OCI-LY3 (cell line): ENCODE results near the gene SDC1.

ENCODE experiments used
- H2AFZ ChIP-seq: fragments of 200-600, 300-600 bp; shearing (Covaris generic); 2 replicates; pipeline ENCODE4 v1.6.0; 2014; ENCODE audit warnings: antibody characterized with exemption, low read depth, low read length
- H3K27ac ChIP-seq: fragments of 200-600, 300-600 bp; sonication (generic); 2 replicates; pipeline ENCODE4 v1.5.1; 2014; ENCODE audit warnings: mild to moderate bottlenecking, low read length, moderate library complexity, mixed read lengths
- H3K27me3 ChIP-seq: fragments of 200-600, 300-600 bp; sonication (generic); 2 replicates; pipeline ENCODE4 v1.6.1; 2014; ENCODE audit warnings: low read depth, low read length, mixed read lengths
- H3K36me3 ChIP-seq: fragments of 200-600, 300-600 bp; sonication (generic); replicated peaks from 2 replicates; pipeline ENCODE3; 2014; ENCODE audit warnings: low read depth, low read length, mixed read lengths
- H3K4me1 ChIP-seq: fragments of 300-600, 200-600 bp; sonication (generic); 2 replicates; pipeline ENCODE4 v1.6.1; 2014; ENCODE audit warnings: low read length, mixed read lengths
- H3K4me2 ChIP-seq: fragments of 200-600, 300-600 bp; sonication (generic); 2 replicates; pipeline ENCODE4 v1.6.1; 2014; ENCODE audit warnings: low read length, mixed read lengths
- H3K4me3 ChIP-seq: fragments of 300-600, 200-600 bp; sonication (generic); 2 replicates; pipeline ENCODE4 v1.5.1; 2014; ENCODE audit warnings: antibody characterized with exemption, mild to moderate bottlenecking, low read length, moderate library complexity
- H3K79me2 ChIP-seq: fragments of 300-600, 200-600 bp; shearing (Covaris generic); 2 replicates; pipeline ENCODE4 v1.6.1; 2014; ENCODE audit warnings: mild to moderate bottlenecking, low read length, mixed read lengths
- H3K9ac ChIP-seq: fragments of 300-600, 200-600 bp; shearing (Covaris generic); 2 replicates; pipeline ENCODE4 v1.6.0; 2014; ENCODE audit warnings: mild to moderate bottlenecking, low read length, moderate library complexity
- H3K9me3 ChIP-seq: fragments of 200-600, 300-600 bp; shearing (Covaris generic); 2 replicates; pipeline ENCODE4 v1.6.1; 2014; ENCODE audit warnings: low read length, mixed read lengths; ENCODE audit not compliant: insufficient read depth
- H4K20me1 ChIP-seq: fragments of 200-600, 300-600 bp; sonication (generic); 2 replicates; pipeline ENCODE4 v1.6.1; 2016; ENCODE audit warnings: low read length, mixed read lengths; ENCODE audit not compliant: insufficient read depth
- CTCF ChIP-seq: fragments of 200-600, 300-600 bp; sonication (generic); IDR thresholded peaks from 2 replicates; pipeline ENCODE4 v1.5.1; 2014; ENCODE audit warnings: antibody characterized with exemption, low read length, low read depth
- EZH2phosphoT487 ChIP-seq: fragments of 200-600 bp; shearing (Covaris generic); IDR thresholded peaks from 2 replicates; pipeline ENCODE4 v1.6.1; 2018; ENCODE audit warnings: antibody characterized with exemption, mixed run types, low read depth

Gene SDC1

DNA sequence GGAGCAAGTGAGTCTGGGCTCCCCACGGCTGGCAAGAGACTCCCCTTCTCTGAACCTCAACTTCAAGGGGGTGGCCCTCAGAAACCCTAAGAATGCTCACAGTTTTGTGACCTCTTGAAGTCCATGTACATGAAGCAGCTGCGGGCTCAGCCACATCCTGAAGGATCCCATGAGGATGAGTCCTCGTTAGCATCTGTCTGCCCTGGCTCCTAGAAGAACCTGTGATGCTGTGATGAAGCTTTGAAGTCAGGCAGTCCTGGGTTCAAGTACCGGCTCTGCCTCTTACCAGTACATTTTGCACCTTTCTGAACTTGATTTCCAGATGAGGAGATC lies 38.1 kb downstream of the SDC1 start:
- H3K4me1 ChIP-seq, result no peaks in the 10 kb centered on the region
- no peaks in the 10 kb centered on the region for H3K36me3 ChIP-seq
- no peak overlapping the region for H2AFZ ChIP-seq
- H3K4me2 ChIP-seq, result no peak overlapping the region
- H3K27ac ChIP-seq, result no peak overlapping the region
- H3K9ac ChIP-seq, result no peak overlapping the region
- H3K27me3 ChIP-seq, result peaks cover 10% of the 10 kb centered on the region
- no peak overlapping the region for H3K4me3 ChIP-seq
- H3K79me2 ChIP-seq, result no peaks in the 10 kb centered on the region
- H3K9me3 ChIP-seq, result no peaks in the 10 kb centered on the region
- H4K20me1 ChIP-seq, result no peaks in the 10 kb centered on the region
- TF ChIP-seq EZH2phosphoT487 (no peak), CTCF (no peak)

DNA sequence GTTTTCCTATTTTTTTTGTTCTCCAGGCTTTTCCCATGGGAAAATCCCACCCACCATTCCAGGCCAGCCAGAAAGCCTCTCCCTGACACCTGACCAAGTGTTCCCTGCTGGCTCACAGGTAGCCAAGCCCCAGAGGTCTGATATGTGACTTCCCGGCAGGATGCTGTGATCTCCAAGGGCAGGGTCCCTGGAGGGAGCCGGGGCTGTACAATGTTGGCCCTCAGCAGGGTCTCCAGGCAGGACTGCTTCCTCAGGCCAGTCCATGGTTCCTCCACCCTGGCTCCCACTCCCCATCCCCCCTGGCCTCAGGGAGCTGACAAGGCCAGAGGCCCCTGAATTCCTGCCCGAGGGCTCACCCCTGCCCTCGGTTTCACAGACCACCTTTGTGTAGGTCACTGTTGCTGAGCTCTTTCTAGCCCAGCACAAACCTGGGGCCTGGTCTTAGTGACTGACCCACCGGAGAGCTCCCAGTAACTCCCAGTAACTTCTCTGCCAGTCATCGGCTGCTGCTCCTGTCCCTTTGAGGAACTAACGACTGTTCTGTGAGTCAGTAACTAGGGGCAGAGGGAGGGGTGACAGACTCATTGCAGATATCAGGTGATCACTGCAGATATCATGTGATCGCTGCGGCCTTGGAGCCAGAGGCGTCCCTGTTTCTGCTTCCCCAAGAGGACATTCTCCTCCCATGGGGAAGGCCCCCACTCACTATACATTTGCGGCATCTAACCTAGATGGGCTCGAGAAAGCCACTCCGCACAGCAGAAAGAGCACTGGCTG lies 38.7 kb downstream of the SDC1 start:
- H4K20me1 ChIP-seq, result no peaks in the 10 kb centered on the region
- no peaks in the 10 kb centered on the region for H3K4me1 ChIP-seq
- H3K9me3 ChIP-seq, result no peaks in the 10 kb centered on the region
- no peak overlapping the region for H3K9ac ChIP-seq
- H3K4me3 ChIP-seq, result no peak overlapping the region
- no peaks in the 10 kb centered on the region for H3K36me3 ChIP-seq
- H3K27me3 ChIP-seq, result peaks cover 10% of the 10 kb centered on the region
- H3K79me2 ChIP-seq, result no peaks in the 10 kb centered on the region
- H2AFZ ChIP-seq, result no peak overlapping the region
- H3K4me2 ChIP-seq, result no peak overlapping the region
- no peak for TF ChIP-seq EZH2phosphoT487
- TF ChIP-seq CTCF, result no peak
- H3K27ac ChIP-seq, result no peak overlapping the region

- Histone ChIP-seq H3K9ac (no peak overlapping the region), H3K4me3 (no peak overlapping the region), H3K36me3 (no peaks in the 10 kb centered on the region), H3K27ac (no peak overlapping the region), H3K4me2 (no peak overlapping the region), H3K9me3 (no peaks in the 10 kb centered on the region), H3K4me1 (no peaks in the 10 kb centered on the region), H2AFZ (no peak overlapping the region), H3K27me3 (peaks cover 10% of the 10 kb centered on the region), H3K79me2 (no peaks in the 10 kb centered on the region), H4K20me1 (no peaks in the 10 kb centered on the region)
- TF ChIP-seq EZH2phosphoT487 (no peak), CTCF (no peak)
Observed at GRCh38 chr2:20185176-20186022, 39.5 kb downstream of the SDC1 start.
